HG02763 (cell line): ENCODE data around the gene C1orf232.

Source experiments
- ATAC-seq: cut with Tn5 transposase; IDR thresholded peaks from one replicate; pipeline ENCODE4 v1.9.1; 2021; ENCODE audit warnings: mild to moderate bottlenecking, moderate library complexity; ENCODE audit not compliant: unreplicated experiment

The C1orf232 gene

GRCh38 chr1:26168410-26169197, at the start of gene C1orf232:
C1orf232 (minus strand) TSS chr1:26168963; CDS start chr1:26168499, 464 bp downstream.
- no peak for ATAC-seq

- ATAC-seq: no peak
Observed at GRCh38 chr1:26215246-26215645, 46.5 kb upstream of the C1orf232 start.

- no peak for ATAC-seq
Observed at GRCh38 chr1:26213335-26213905, 44.7 kb upstream of the C1orf232 start.

- ATAC-seq: no peak
Observed at GRCh38 chr1:26212726-26213125, 44.0 kb upstream of the C1orf232 start.

- no peak for ATAC-seq
Observed at GRCh38 chr1:26210147-26210870, 41.5 kb upstream of the C1orf232 start.

- ATAC-seq: no peak
Observed at GRCh38 chr1:26203642-26204318, 35.0 kb upstream of the C1orf232 start.

GRCh38 chr1:26200413-26200812, 31.6 kb upstream of the C1orf232 start:
- no peak for ATAC-seq

GRCh38 chr1:26197813-26198212, 29.1 kb upstream of the C1orf232 start:
- ATAC-seq: no peak

- no peak for ATAC-seq
Observed at GRCh38 chr1:26197301-26197700, 28.5 kb upstream of the C1orf232 start.

GRCh38 chr1:26195805-26196204, 27.0 kb upstream of the C1orf232 start:
- ATAC-seq: no peak

- no peak for ATAC-seq
Observed at GRCh38 chr1:26191739-26192138, 23.0 kb upstream of the C1orf232 start.

- no peak for ATAC-seq
Observed at GRCh38 chr1:26190373-26190987, 21.7 kb upstream of the C1orf232 start, which contains the start of gene CATSPER4. CATSPER4 (plus strand) TSS chr1:26190602; CDS start chr1:26190628, 26 bp downstream.

- ATAC-seq: no peak
Observed at GRCh38 chr1:26189751-26190275, 21.1 kb upstream of the C1orf232 start.

GRCh38 chr1:26189331-26189730, 20.6 kb upstream of the C1orf232 start:
- no peak for ATAC-seq

GRCh38 chr1:26188477-26188876, 19.7 kb upstream of the C1orf232 start:
- no peak for ATAC-seq

GRCh38 chr1:26187882-26188281, 19.1 kb upstream of the C1orf232 start:
- no peak for ATAC-seq

GRCh38 chr1:26184883-26185282, 16.1 kb upstream of the C1orf232 start:
- ATAC-seq: no peak

- ATAC-seq: no peak
Observed at GRCh38 chr1:26184086-26184485, 15.3 kb upstream of the C1orf232 start.

GRCh38 chr1:26182383-26182696, 13.6 kb upstream of the C1orf232 start:
- ATAC-seq: no peak

GRCh38 chr1:26181586-26182382, 13.0 kb upstream of the C1orf232 start:
- no peak for ATAC-seq
